H1 (cell line): Measurements from ENCODE around the gene SEMA4D. TPM values are rescaled to one million over a fixed set of nuclear protein-coding genes. Genes with fewer than 3 reads are reported as not detected.

Experiments
- CHD7 ChIP-seq: fragments of 300-600 bp; sonication (generic); IDR thresholded peaks from 2 replicates; pipeline ENCODE4 v1.7.1; 2012; ENCODE audit warnings: low read length, moderate library complexity, mild to moderate bottlenecking, inconsistent platforms; ENCODE audit not compliant: insufficient replicate concordance
- polyA plus RNA-seq, 7 experiments: library from polyadenylated mRNA; depleted of rRNA in 3 of 7; stranded (reverse) in 5 of 7; unstranded in 2 of 7; fragments of >200 nt in 5 of 7; fragments of 200-250 nt in 2 of 7; gene quantifications; 1 replicate in 5 of 7; 2 replicates in 1 of 7; 4 replicates in 1 of 7; pipeline versions ENCODE4 v1.2.1 to v1.2.3, GENCODE V29; 2011 to 2013; ENCODE audit warnings: missing spikeins in 2 of 7, mixed read lengths in 2 of 7
- total RNA-seq: library from RNA; stranded (reverse); fragmentation: NEBNext Ultra II Directional; extraction: Animal tissue kit (Norgen Biotek cat#: 25700); gene quantifications from 2 replicates; pipeline ENCODE4 v1.2.1, GENCODE V29; 2021

The SEMA4D gene
- total and polyA plus RNA-seq, 2 of the 8 experiments (the other 6 are each of a cell fraction or from before 2014, with no cell fraction given) = 21.0 to 70.4 TPM

- TF ChIP-seq CHD7 = no peak
Measured at GRCh38 chr9:89317282-89317681, 180.6 kb downstream of the SEMA4D start (continued).
